GM23248 (cell line): ENCODE data around the gene BCL6B. TPM values are rescaled to one million over a fixed set of nuclear protein-coding genes. Genes with fewer than 3 reads are reported as not detected.
"Not testable (repeated sequence)": the region's sequence is repeated elsewhere in the genome, so short reads cannot be mapped to it uniquely, and the experiment has no call there.

Source experiments
- DNase-seq: peaks from one replicate; pipeline ENCODE4 v3.0.0-alpha.2; 2015
- H2AFZ ChIP-seq: fragments of 200-600 bp; sonication (generic); 2 replicates; pipeline ENCODE4 v1.6.1; 2016; ENCODE audit warnings: antibody characterized with exemption
- H3F3A ChIP-seq: fragments of 200-600 bp; sonication (generic); 2 replicates; pipeline ENCODE4 v1.6.1; 2016; ENCODE audit warnings: mild to moderate bottlenecking, antibody characterized with exemption, mixed run types; ENCODE audit not compliant: insufficient read depth
- H3K27ac ChIP-seq: fragments of 200-600 bp; sonication (generic); 2 replicates; pipeline ENCODE4 v1.5.1; 2016; ENCODE audit warnings: mild to moderate bottlenecking
- H3K27me3 ChIP-seq: fragments of 200-600 bp; sonication (generic); replicated peaks from 2 replicates; pipeline ENCODE4 v1.6.1; 2016; ENCODE audit warnings: mild to moderate bottlenecking; ENCODE audit not compliant: insufficient read depth
- H3K36me3 ChIP-seq: fragments of 200-600 bp; sonication (generic); 2 replicates; pipeline ENCODE4 v1.6.1; 2016; ENCODE audit warnings: low read depth, mild to moderate bottlenecking
- H3K4me1 ChIP-seq: fragments of 200-600 bp; sonication (generic); 2 replicates; pipeline ENCODE4 v1.6.1; 2016; ENCODE audit warnings: mild to moderate bottlenecking; ENCODE audit not compliant: insufficient read depth
- H3K4me2 ChIP-seq: fragments of 200-600 bp; sonication (generic); one replicate; pipeline ENCODE4 v1.6.1; 2016; ENCODE audit warnings: mild to moderate bottlenecking; ENCODE audit not compliant: unreplicated experiment
- H3K4me3 ChIP-seq: fragments of 200-600 bp; sonication (generic); 2 replicates; pipeline ENCODE4 v1.5.1; 2016; ENCODE audit warnings: mild to moderate bottlenecking
- H3K79me2 ChIP-seq: fragments of 200-600 bp; sonication (generic); 2 replicates; pipeline ENCODE4 v1.6.1; 2016; ENCODE audit warnings: mild to moderate bottlenecking; ENCODE audit not compliant: insufficient read depth
- H3K9ac ChIP-seq: fragments of 200-600 bp; sonication (generic); 2 replicates; pipeline ENCODE4 v1.6.1; 2016; ENCODE audit warnings: mild to moderate bottlenecking
- H3K9me2 ChIP-seq: fragments of 200-600 bp; sonication (generic); 2 replicates; pipeline ENCODE4 v1.6.1; 2016; ENCODE audit warnings: mixed run types, mild to moderate bottlenecking, moderate library complexity; ENCODE audit not compliant: insufficient read depth
- H3K9me3 ChIP-seq: fragments of 200-600 bp; sonication (generic); one replicate; pipeline ENCODE4 v1.6.1; 2017; ENCODE audit warnings: low read depth
- H4K20me1 ChIP-seq: fragments of 200-600 bp; sonication (generic); 2 replicates; pipeline ENCODE4 v1.6.0; 2016; ENCODE audit not compliant: insufficient read depth
- EZH2 ChIP-seq: fragments of 200-600 bp; sonication (generic); IDR thresholded peaks from 2 replicates; pipeline ENCODE4 v1.6.1; 2018; ENCODE audit warnings: antibody characterized with exemption, mild to moderate bottlenecking; ENCODE audit not compliant: insufficient read depth, poor library complexity, severe bottlenecking
- EZH2phosphoT487 ChIP-seq: fragments of 200-600 bp; sonication (generic); IDR thresholded peaks from 2 replicates; pipeline ENCODE4 v1.6.1; 2018; ENCODE audit warnings: antibody characterized with exemption, moderate library complexity, mild to moderate bottlenecking, low read depth; ENCODE audit not compliant: insufficient read depth
- WGBS, 2 experiments: methylation state at CpG; one replicate each; pipeline ENCODE4 v1.1.6; 2015 to 2017; ENCODE audit warnings: low lambda C conversion rate in 2 of 2, low coverage in 1 of 2; ENCODE audit errors: missing lambda C conversion rate in 2 of 2; 5-methylcytosine and 5-hydroxymethylcytosine counted together
- in situ Hi-C: fragments of 300-500 bp; cut with MboI; formaldehyde crosslinking; loops from 2 replicates; pipeline ENCODE4 v1.15.0; 2020
- polyA plus RNA-seq: library from polyadenylated mRNA; unstranded; fragments of >200 nt; fragmentation: Nextera tagmentation; extraction: Ambion mirVana; gene quantifications from 2 replicates; pipeline ENCODE4 v1.2.1, GENCODE V29; 2016
- total RNA-seq: library from RNA; depleted of rRNA; stranded (reverse); fragments of >200 nt; shearing (Covaris generic); gene quantifications from 2 replicates; pipeline ENCODE4 v1.2.3, GENCODE V29; 2014; rRNA removed

The BCL6B gene
- total RNA-seq, result not detected in 2 replicates
- polyA plus RNA-seq, result not detected in 2 replicates

GRCh38 chr17:7022781-7023571, at the start of gene BCL6B:
Gene BCL6B (plus strand): TSS chr17:7023050. CDS start chr17:7023672, 622 bp downstream.
- Histone ChIP-seq H3K9ac (peak within 1 kb of the TSS; percentile 64), H3K27me3 (no peaks in the 10 kb centered on the region), H3K9me3 (no peaks in the 10 kb centered on the region), H3F3A (no peaks in the 10 kb centered on the region; the same call in 1 of the 2 replicates), H3K9me2 (no peaks in the 10 kb centered on the region), H4K20me1 (no peaks in the 10 kb centered on the region), H3K27ac (no peak within 1 kb of the TSS), H3K4me3 (peak within 1 kb of the TSS; percentile 61), H2AFZ (peak within 1 kb of the TSS; percentile 94), H3K4me1 (peaks cover 23% of the 10 kb centered on the region; the same call in 1 of the 2 replicates), H3K79me2 (peaks cover 7% of the 10 kb centered on the region; the same call in 1 of the 2 replicates), H3K4me2 (peak within 1 kb of the TSS; percentile 73), H3K36me3 (no peaks in the 10 kb centered on the region)
- in situ Hi-C loops, result no loop called here
- DNase-seq, result no peak
- no peak for TF ChIP-seq EZH2phosphoT487
- TF ChIP-seq EZH2, result no peak
- 12 to 15% methylated on average over 27 to 46 of the region's 47 CpGs for WGBS, 2 experiments

GRCh38 chr17:6979440-6979839, 43.4 kb upstream of the BCL6B start:
- H3K4me2 ChIP-seq, in situ Hi-C loops, H3F3A ChIP-seq, H3K36me3 ChIP-seq, H3K9ac ChIP-seq, H3K9me3 ChIP-seq, H3K4me3 ChIP-seq, H2AFZ ChIP-seq, H3K79me2 ChIP-seq, H4K20me1 ChIP-seq, H3K27ac ChIP-seq, H3K27me3 ChIP-seq, DNase-seq, H3K4me1 ChIP-seq, H3K9me2 ChIP-seq: not testable (repeated sequence)
- WGBS, 2 experiments, result 75% methylated on average over 5 of the region's 5 CpGs

- Histone ChIP-seq H3K4me2 (no peak overlapping the region), H3K9ac (no peak overlapping the region), H4K20me1 (no peaks in the 10 kb centered on the region), H3K4me3 (no peak overlapping the region), H3F3A (no peaks in the 10 kb centered on the region), H3K36me3 (no peaks in the 10 kb centered on the region), H3K4me1 (no peaks in the 10 kb centered on the region), H3K27me3 (no peaks in the 10 kb centered on the region), H3K9me2 (no peaks in the 10 kb centered on the region), H3K79me2 (no peaks in the 10 kb centered on the region), H3K27ac (no peak overlapping the region), H3K9me3 (no peaks in the 10 kb centered on the region), H2AFZ (no peak overlapping the region)
- DNase-seq, result no peak
- WGBS, 2 experiments, result 19 to 24% methylated on average over 1 of the region's 1 CpG
- in situ Hi-C loops, result loop anchor here (10.0 kb wide), 1 partner anchor 57 kb away; no protein-coding TSS in a partner anchor
- no peak for TF ChIP-seq EZH2phosphoT487
- TF ChIP-seq EZH2, result no peak
These were observed 41.4 kb upstream of the BCL6B start for GRCh38 chr17:6981426-6981825.

- Histone ChIP-seq H4K20me1 (no peaks in the 10 kb centered on the region), H3K9me2 (no peaks in the 10 kb centered on the region), H3K27ac (no peak overlapping the region), H3K4me1 (no peaks in the 10 kb centered on the region), H2AFZ (no peak overlapping the region), H3K9ac (no peak overlapping the region), H3K36me3 (no peaks in the 10 kb centered on the region), H3K4me2 (no peak overlapping the region), H3F3A (no peaks in the 10 kb centered on the region), H3K9me3 (no peaks in the 10 kb centered on the region), H3K79me2 (no peaks in the 10 kb centered on the region), H3K4me3 (no peak overlapping the region), H3K27me3 (no peaks in the 10 kb centered on the region)
- in situ Hi-C loops, result loop anchor here (10.0 kb wide), 1 partner anchor 60 kb away; no protein-coding TSS in a partner anchor
- no peak for DNase-seq
- WGBS, 2 experiments, result 66 to 72% methylated on average over 4 of the region's 4 CpGs
- TF ChIP-seq EZH2phosphoT487 (no peak), EZH2 (no peak)
These were observed 37.6 kb upstream of the BCL6B start for GRCh38 chr17:6985266-6985665.
